GM12878 (cell line): ENCODE results near the gene WSCD2. TPM values are rescaled to one million over a fixed set of nuclear protein-coding genes. Genes with fewer than 3 reads are reported as not detected.

ENCODE experiments used
- ATAC-seq: fragments of 200-7000 bp; cut with Tn5 transposase; 3 replicates; pipeline ENCODE4 v1.9.1; 2020; ENCODE audit warnings: mild to moderate bottlenecking, moderate library complexity
- BruUV-seq: library from RNA; stranded (reverse); fragments of 400-500 nt; replicated peaks from 2 replicates; lab custom pipeline; 2021; lab: Mats Ljungman, UMichigan
- CTCF ChIA-PET: fragments of 300-600 bp; sonication (Branson Sonifier 250); formaldehyde crosslinking; extraction: SDS; loops from one replicate; lab custom pipeline; 2021; ENCODE audit warnings: inconsistent platforms; lab: Yijun Ruan, JAX
- POLR2A ChIA-PET: fragments of 350-600 bp; formaldehyde crosslinking; extraction: SDS; loops from one replicate; lab custom pipeline; 2021; ENCODE audit warnings: inconsistent platforms; lab: Charles Lee
- RAD21 ChIA-PET: fragments of 300-600 bp; sonication (Branson Sonifier 250); formaldehyde crosslinking; loops from one replicate; lab custom pipeline; 2023; ENCODE audit warnings: antibody characterized with exemption; ENCODE audit not compliant: unreplicated experiment; lab: Charles Lee
- SMC1A ChIA-PET: fragments of 300-600 bp; sonication (Branson Sonifier 250); formaldehyde crosslinking; loops from one replicate; lab custom pipeline; 2023; ENCODE audit not compliant: unreplicated experiment, uncharacterized antibody; lab: Charles Lee
- DNase-seq: peaks from one replicate; pipeline ENCODE4 v3.0.0-alpha.2; 2011; ENCODE audit warnings: low read depth, low spot score
- FAIRE-seq: peaks from 3 replicates; lab custom pipeline; 2011; peaks lifted over from hg19 to GRCh38; lab: Jason Lieb, UNC
- H2AFZ ChIP-seq: 2 replicates; pipeline ENCODE4 v1.6.0; 2011; ENCODE audit warnings: low read depth, low read length, control low read depth; ENCODE audit not compliant: control insufficient read depth
- H3K27ac ChIP-seq: 2 replicates; pipeline ENCODE4 v1.5.1; 2011; ENCODE audit warnings: control low read depth; ENCODE audit not compliant: control insufficient read depth, insufficient read depth
- H3K27me3 ChIP-seq, 2 experiments: replicated peaks in 1 of 2; 2 replicates each; pipeline versions ENCODE4 v1.6.0 to v1.6.1; 2011; ENCODE audit warnings: low read length in 1 of 2; ENCODE audit not compliant: control insufficient read depth in 2 of 2, insufficient read depth in 2 of 2
- H3K36me3 ChIP-seq, 2 experiments: 2 replicates each; pipeline ENCODE4 v1.5.1; 2011; ENCODE audit warnings: low read length in 1 of 2; ENCODE audit not compliant: control insufficient read depth in 2 of 2, insufficient read depth in 2 of 2
- H3K4me1 ChIP-seq: 2 replicates; pipeline ENCODE4 v1.6.1; 2011; ENCODE audit warnings: mild to moderate bottlenecking, low read length, moderate library complexity, mixed read lengths; ENCODE audit not compliant: control insufficient read depth, insufficient read depth
- H3K4me2 ChIP-seq: 2 replicates; pipeline ENCODE4 v1.6.0; 2011; ENCODE audit warnings: control low read depth; ENCODE audit not compliant: control insufficient read depth, insufficient read depth
- H3K4me3 ChIP-seq: fragments of 200-600 bp; sonication (generic); 2 replicates; pipeline ENCODE4 v1.5.1; 2016
- H3K79me2 ChIP-seq: 2 replicates; pipeline ENCODE4 v1.6.0; 2011; ENCODE audit warnings: low read length; ENCODE audit not compliant: control insufficient read depth, insufficient read depth
- H3K9ac ChIP-seq: 2 replicates; pipeline ENCODE4 v1.8.0; 2011; ENCODE audit warnings: low read length, control low read depth, mixed read lengths; ENCODE audit not compliant: control insufficient read depth, insufficient read depth
- H3K9me3 ChIP-seq: replicated peaks from 3 replicates; pipeline ENCODE4 v1.5.1; 2011; ENCODE audit warnings: mild to moderate bottlenecking, low read length; ENCODE audit not compliant: control insufficient read depth, insufficient read depth
- H4K20me1 ChIP-seq: 2 replicates; pipeline ENCODE4 v1.6.0; 2011; ENCODE audit not compliant: control insufficient read depth, insufficient read depth
- ASH2L ChIP-seq: fragments of 300-600, 200-600 bp; sonication (generic); IDR thresholded peaks from 2 replicates; pipeline ENCODE4 v1.6.1; 2017; ENCODE audit warnings: low read depth, mild to moderate bottlenecking, borderline replicate concordance
- MTA3 ChIP-seq: IDR thresholded peaks from 2 replicates; pipeline ENCODE4 v1.6.1; 2012; ENCODE audit warnings: low read length, inconsistent platforms, borderline replicate concordance
- NBN ChIP-seq: fragments of 450-650 bp; IDR thresholded peaks from 2 replicates; pipeline ENCODE4 v1.6.1; 2016
- RBBP5 ChIP-seq: fragments of 200-600 bp; sonication (generic); conservative IDR thresholded peaks from 2 replicates; pipeline ENCODE4 v1.6.1; 2016
- SMC3 ChIP-seq: IDR thresholded peaks from 2 replicates; pipeline ENCODE4 v1.6.1; 2011; ENCODE audit warnings: low read length, improper control_type of control experiment, borderline replicate concordance
- WRNIP1 ChIP-seq: IDR thresholded peaks from 2 replicates; pipeline ENCODE4 v1.6.1; 2011; ENCODE audit warnings: low read depth, low read length, improper control_type of control experiment, borderline replicate concordance
- WGBS: methylation state at CpG from one replicate; pipeline ENCODE4 v1.1.6; 2016; ENCODE audit warnings: low lambda C conversion rate; ENCODE audit not compliant: insufficient replicate concordance, insufficient coverage; ENCODE audit errors: missing lambda C conversion rate; 5-methylcytosine and 5-hydroxymethylcytosine counted together
- in situ Hi-C: fragments of 300-500 bp; cut with MboI; formaldehyde crosslinking; loops from 9 replicates; pipeline ENCODE4 v1.14.3; 2018; ENCODE audit warnings: mixed read lengths
- intact Hi-C: fragments of 100-400 bp; cut with micrococcal nuclease; formaldehyde crosslinking; loops from one replicate; pipeline ENCODE4 v1.14.2; 2022; ENCODE audit not compliant: unreplicated experiment
- polyA plus RNA-seq, 11 experiments: library from polyadenylated mRNA; depleted of rRNA in 4 of 11; unstranded in 6 of 11; stranded (reverse) in 5 of 11; fragments of >200 nt; fragmentation: Nextera tagmentation in 4 of 11; fragmentation: Illumina TruSeq in 1 of 11; extraction: Ambion mirVana in 4 of 11; extraction: Trizol in 1 of 11; gene quantifications; 1 replicate in 1 of 11; 2 replicates in 10 of 11; pipeline versions ENCODE4 v1.2.1 to v1.2.3, GENCODE V29; 2011 to 2016; ENCODE audit warnings: inconsistent platforms in 2 of 11, missing spikeins in 2 of 11, low read depth in 1 of 11
- total RNA-seq, 4 experiments: library from RNA; depleted of rRNA in 3 of 4; stranded (reverse); fragments of >200 nt in 3 of 4; fragmentation: Illumina TruSeq in 1 of 4; extraction: Trizol in 1 of 4; gene quantifications; 2 replicates each; pipeline versions ENCODE4 v1.2.1 to v1.2.3, GENCODE V29; 2013 to 2021
- TF ChIP-seq, protein P1 (sequence below): fragments of 450-650 bp; IDR thresholded peaks from 2 replicates; pipeline ENCODE4 v1.6.1; 2016; ENCODE audit warnings: mild to moderate bottlenecking
- TF ChIP-seq, protein P2 (sequence below): IDR thresholded peaks from 2 replicates; pipeline ENCODE4 v1.6.1; 2012; ENCODE audit warnings: mild to moderate bottlenecking, low read depth, low read length
- TF ChIP-seq, protein P3 (sequence below): fragments of 450-650 bp; formaldehyde crosslinking; IDR thresholded peaks from 2 replicates; pipeline ENCODE4 v1.4.0; 2020; ENCODE audit warnings: mild to moderate bottlenecking, moderate library complexity

WSCD2 gene
- total and polyA plus RNA-seq, 10 of the 15 experiments (the other 5 are each of a cell fraction or from before 2014, with no cell fraction given) = 0.41 TPM; not detected in 9

DNA sequence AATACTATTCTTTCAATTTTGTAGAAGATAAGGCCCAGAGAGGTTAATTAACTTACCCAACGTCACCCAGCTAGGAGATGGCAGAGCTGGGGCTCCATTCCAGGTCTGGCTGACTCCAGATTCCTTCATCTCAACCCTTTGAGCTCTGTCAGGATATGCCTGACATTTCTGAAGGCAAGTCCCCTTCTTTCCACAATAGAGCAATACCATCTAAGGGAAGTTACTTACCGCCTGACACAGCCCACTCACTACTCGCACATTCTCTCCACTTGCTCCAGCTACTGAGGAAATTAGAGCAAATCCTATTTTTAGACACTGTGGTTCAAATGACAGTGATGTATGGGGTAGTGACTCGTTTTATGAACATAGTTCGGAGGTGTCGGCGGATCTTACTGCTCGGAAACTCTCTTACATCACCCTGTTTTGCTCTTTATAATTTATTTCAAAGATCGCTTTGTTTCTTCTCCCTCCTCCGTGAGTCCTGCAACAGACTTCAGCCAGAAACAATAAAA, 2.0 kb upstream of the WSCD2 start:
- Histone ChIP-seq H3K27ac (no peak overlapping the region), H2AFZ (no peak overlapping the region), H3K9me3 (no peaks in the 10 kb centered on the region), H4K20me1 (no peaks in the 10 kb centered on the region; the same call in 1 of the 2 replicates), H3K36me3 (no peaks in the 10 kb centered on the region), H3K27me3 (peaks cover 4 to 7% of the 10 kb centered on the region in 2 experiments), H3K79me2 (no peaks in the 10 kb centered on the region), H3K4me2 (no peak overlapping the region), H3K9ac (no peak overlapping the region), H3K4me3 (no peak overlapping the region), H3K4me1 (no peaks in the 10 kb centered on the region)
- CTCF ChIA-PET = interaction anchor here (0.6 kb wide), 1 partner anchor 107 kb away, joined by 4 read pairs; no protein-coding TSS in a partner anchor
- in situ Hi-C loops (no loop called here), intact Hi-C loops (no loop called here)
- ATAC-seq (no peak), DNase-seq (no peak), FAIRE-seq (no peak)
- SMC1A ChIA-PET = no interaction called here
- RAD21 ChIA-PET = no interaction called here
- POLR2A ChIA-PET = no interaction called here
- 53% methylated on average over 10 of the region's 10 CpGs for WGBS
- no TSS peak for BruUV-seq
- TF ChIP-seq, protein P1, sequence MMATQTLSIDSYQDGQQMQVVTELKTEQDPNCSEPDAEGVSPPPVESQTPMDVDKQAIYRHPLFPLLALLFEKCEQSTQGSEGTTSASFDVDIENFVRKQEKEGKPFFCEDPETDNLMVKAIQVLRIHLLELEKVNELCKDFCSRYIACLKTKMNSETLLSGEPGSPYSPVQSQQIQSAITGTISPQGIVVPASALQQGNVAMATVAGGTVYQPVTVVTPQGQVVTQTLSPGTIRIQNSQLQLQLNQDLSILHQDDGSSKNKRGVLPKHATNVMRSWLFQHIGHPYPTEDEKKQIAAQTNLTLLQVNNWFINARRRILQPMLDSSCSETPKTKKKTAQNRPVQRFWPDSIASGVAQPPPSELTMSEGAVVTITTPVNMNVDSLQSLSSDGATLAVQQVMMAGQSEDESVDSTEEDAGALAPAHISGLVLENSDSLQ = 0 out of 2 replicates have a peak, but pooled peaks have one; percentile 7
- TF ChIP-seq ASH2L = no peak

DNA sequence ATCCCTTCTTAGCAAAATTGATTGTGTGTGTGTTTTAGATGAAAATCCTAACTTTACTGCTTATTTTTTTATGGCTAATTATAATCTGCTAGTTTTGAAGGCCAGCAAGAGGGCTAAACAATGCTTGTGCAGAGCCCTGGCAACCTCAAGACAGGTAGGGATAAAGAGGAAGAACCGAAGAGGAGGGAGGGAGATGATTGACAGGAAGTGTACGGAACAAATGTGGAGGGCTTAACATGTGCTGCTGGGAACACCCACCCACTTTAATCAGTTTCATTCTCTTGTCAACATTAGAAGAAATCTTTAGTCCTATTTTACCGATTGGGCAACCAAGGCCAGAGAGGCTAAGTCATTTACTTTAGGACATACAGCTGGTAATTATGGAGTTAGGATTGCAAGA, 1.4 kb upstream of the WSCD2 start:
- no peaks in the 10 kb centered on the region for H3K36me3 ChIP-seq
- POLR2A ChIA-PET = no interaction called here
- SMC1A ChIA-PET = no interaction called here
- H3K4me2 ChIP-seq = no peak overlapping the region
- RAD21 ChIA-PET = no interaction called here
- H3K9me3 ChIP-seq = no peaks in the 10 kb centered on the region
- ATAC-seq (no peak), FAIRE-seq (no peak), DNase-seq (no peak)
- H3K79me2 ChIP-seq = no peaks in the 10 kb centered on the region
- in situ Hi-C loops = no loop called here
- peaks cover 4 to 8% of the 10 kb centered on the region in 2 experiments for H3K27me3 ChIP-seq
- H3K9ac ChIP-seq = no peak overlapping the region
- H3K27ac ChIP-seq = no peak overlapping the region
- no TSS peak for BruUV-seq
- no peak overlapping the region for H2AFZ ChIP-seq
- H3K4me3 ChIP-seq = no peak overlapping the region
- 67% methylated on average over 3 of the region's 3 CpGs for WGBS
- no peaks in the 10 kb centered on the region for H3K4me1 ChIP-seq
- intact Hi-C loops = no loop called here
- CTCF ChIA-PET = no interaction called here
- H4K20me1 ChIP-seq = no peaks in the 10 kb centered on the region; the same call in 1 of the 2 replicates
- no peak for TF ChIP-seq MTA3
- TF ChIP-seq SMC3 = no peak
- no peak for TF ChIP-seq RBBP5
- TF ChIP-seq, protein P2, sequence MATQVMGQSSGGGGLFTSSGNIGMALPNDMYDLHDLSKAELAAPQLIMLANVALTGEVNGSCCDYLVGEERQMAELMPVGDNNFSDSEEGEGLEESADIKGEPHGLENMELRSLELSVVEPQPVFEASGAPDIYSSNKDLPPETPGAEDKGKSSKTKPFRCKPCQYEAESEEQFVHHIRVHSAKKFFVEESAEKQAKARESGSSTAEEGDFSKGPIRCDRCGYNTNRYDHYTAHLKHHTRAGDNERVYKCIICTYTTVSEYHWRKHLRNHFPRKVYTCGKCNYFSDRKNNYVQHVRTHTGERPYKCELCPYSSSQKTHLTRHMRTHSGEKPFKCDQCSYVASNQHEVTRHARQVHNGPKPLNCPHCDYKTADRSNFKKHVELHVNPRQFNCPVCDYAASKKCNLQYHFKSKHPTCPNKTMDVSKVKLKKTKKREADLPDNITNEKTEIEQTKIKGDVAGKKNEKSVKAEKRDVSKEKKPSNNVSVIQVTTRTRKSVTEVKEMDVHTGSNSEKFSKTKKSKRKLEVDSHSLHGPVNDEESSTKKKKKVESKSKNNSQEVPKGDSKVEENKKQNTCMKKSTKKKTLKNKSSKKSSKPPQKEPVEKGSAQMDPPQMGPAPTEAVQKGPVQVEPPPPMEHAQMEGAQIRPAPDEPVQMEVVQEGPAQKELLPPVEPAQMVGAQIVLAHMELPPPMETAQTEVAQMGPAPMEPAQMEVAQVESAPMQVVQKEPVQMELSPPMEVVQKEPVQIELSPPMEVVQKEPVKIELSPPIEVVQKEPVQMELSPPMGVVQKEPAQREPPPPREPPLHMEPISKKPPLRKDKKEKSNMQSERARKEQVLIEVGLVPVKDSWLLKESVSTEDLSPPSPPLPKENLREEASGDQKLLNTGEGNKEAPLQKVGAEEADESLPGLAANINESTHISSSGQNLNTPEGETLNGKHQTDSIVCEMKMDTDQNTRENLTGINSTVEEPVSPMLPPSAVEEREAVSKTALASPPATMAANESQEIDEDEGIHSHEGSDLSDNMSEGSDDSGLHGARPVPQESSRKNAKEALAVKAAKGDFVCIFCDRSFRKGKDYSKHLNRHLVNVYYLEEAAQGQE = no peak
- TF ChIP-seq, protein P3, sequence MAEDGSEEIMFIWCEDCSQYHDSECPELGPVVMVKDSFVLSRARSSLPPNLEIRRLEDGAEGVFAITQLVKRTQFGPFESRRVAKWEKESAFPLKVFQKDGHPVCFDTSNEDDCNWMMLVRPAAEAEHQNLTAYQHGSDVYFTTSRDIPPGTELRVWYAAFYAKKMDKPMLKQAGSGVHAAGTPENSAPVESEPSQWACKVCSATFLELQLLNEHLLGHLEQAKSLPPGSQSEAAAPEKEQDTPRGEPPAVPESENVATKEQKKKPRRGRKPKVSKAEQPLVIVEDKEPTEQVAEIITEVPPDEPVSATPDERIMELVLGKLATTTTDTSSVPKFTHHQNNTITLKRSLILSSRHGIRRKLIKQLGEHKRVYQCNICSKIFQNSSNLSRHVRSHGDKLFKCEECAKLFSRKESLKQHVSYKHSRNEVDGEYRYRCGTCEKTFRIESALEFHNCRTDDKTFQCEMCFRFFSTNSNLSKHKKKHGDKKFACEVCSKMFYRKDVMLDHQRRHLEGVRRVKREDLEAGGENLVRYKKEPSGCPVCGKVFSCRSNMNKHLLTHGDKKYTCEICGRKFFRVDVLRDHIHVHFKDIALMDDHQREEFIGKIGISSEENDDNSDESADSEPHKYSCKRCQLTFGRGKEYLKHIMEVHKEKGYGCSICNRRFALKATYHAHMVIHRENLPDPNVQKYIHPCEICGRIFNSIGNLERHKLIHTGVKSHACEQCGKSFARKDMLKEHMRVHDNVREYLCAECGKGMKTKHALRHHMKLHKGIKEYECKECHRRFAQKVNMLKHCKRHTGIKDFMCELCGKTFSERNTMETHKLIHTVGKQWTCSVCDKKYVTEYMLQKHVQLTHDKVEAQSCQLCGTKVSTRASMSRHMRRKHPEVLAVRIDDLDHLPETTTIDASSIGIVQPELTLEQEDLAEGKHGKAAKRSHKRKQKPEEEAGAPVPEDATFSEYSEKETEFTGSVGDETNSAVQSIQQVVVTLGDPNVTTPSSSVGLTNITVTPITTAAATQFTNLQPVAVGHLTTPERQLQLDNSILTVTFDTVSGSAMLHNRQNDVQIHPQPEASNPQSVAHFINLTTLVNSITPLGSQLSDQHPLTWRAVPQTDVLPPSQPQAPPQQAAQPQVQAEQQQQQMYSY (CRISPR knock-in tag) = no peak
- TF ChIP-seq NBN = no peak
- TF ChIP-seq WRNIP1 = no peak
